Progenitor cell of endocrine pancreas (in vitro differentiated cells): ENCODE measurements around the gene RNF208. TPM values are rescaled to one million over a fixed set of nuclear protein-coding genes. Genes with fewer than 3 reads are reported as not detected.

Experiments used
- DNase-seq: peaks from one replicate; pipeline ENCODE4 v3.0.0; 2021; ENCODE audit warnings: low spot score; ENCODE audit not compliant: unreplicated experiment
- H3K27ac Mint-ChIP-seq: 2 replicates; pipeline ENCODE4 v1.8.0; 2021; ENCODE audit warnings: mild to moderate bottlenecking, moderate library complexity, mixed read lengths
- H3K27me3 Mint-ChIP-seq: 2 replicates; pipeline ENCODE4 v1.8.0; 2021; ENCODE audit warnings: mixed read lengths
- H3K36me3 Mint-ChIP-seq: 2 replicates; pipeline ENCODE4 v1.8.0; 2022; ENCODE audit warnings: mixed read lengths; ENCODE audit not compliant: insufficient read depth
- H3K4me1 Mint-ChIP-seq: 2 replicates; pipeline ENCODE4 v1.8.0; 2021; ENCODE audit warnings: low read depth, mixed read lengths
- H3K4me3 Mint-ChIP-seq: 2 replicates; pipeline ENCODE4 v1.8.0; 2021; ENCODE audit warnings: low read depth, mild to moderate bottlenecking, moderate library complexity, mixed read lengths
- H3K9me3 Mint-ChIP-seq: 2 replicates; pipeline ENCODE4 v1.8.0; 2021; ENCODE audit warnings: low read depth, mixed read lengths
- CTCF ChIP-seq: fragments of 200-600 bp; sonication (generic); IDR thresholded peaks from one replicate; pipeline ENCODE4 v1.5.0; 2021; ENCODE audit warnings: antibody characterized with exemption, mild to moderate bottlenecking; ENCODE audit not compliant: unreplicated experiment
- total RNA-seq: library from RNA; stranded (reverse); gene quantifications from 2 replicates; pipeline ENCODE4 v1.2.1, GENCODE V29; 2021

Gene RNF208
- total RNA-seq, 1 donor from 2014 or later, result 25.7 TPM

GRCh38 chr9:137179761-137180160 is 42.3 kb downstream of the RNF208 start:
- H3K27me3 Mint-ChIP-seq, result peaks cover 7% of the 10 kb centered on the region
- H3K27ac Mint-ChIP-seq, result no peak overlapping the region
- no peak overlapping the region for H3K4me3 Mint-ChIP-seq
- peaks cover 9% of the 10 kb centered on the region for H3K36me3 Mint-ChIP-seq
- H3K9me3 Mint-ChIP-seq, result no peaks in the 10 kb centered on the region
- DNase-seq, result no peak
- H3K4me1 Mint-ChIP-seq, result no peaks in the 10 kb centered on the region
- TF ChIP-seq CTCF, result no peak

- Mint-ChIP-seq H3K27ac (no peak overlapping the region), H3K4me3 (no peak overlapping the region), H3K36me3 (peaks cover 9% of the 10 kb centered on the region)
Observed at GRCh38 chr9:137178939-137179630, 43.0 kb downstream of the RNF208 start.

DNA sequence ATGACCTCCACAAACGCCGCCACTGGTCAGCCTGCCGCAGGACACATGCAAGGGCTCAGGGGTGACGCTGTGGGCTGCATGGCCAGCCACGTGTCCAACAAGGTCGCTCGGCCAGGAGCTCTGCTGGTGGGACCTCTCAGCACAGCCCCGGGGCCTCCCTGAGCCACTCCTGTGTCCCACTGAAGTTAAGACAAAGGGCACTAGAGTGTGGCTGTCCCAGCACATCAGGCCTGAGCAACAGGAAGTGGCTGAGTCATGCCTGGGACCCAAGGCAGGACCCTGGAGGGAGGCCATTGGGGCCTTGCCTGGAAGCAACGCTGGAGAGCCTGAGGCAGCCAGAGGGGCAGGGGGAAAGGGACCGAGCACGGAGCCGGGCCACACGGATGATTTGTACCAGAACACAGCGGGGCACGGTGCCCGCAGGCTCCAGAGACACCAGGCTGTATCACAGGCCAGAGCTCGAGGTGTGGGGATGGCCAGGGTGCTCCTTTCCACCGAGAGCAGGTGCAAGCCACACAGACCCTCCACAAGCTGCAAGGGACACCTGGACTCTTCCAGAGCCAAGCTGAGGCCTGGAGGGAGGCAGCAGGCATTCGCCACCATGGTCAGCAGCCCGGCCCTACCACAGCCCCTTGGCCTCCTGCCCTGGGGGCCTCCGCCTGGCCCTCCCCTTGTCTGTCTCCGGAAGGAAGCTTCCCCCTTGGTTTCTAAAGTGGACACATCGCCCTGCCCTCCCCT is 43.7 kb downstream of the RNF208 start:
- Mint-ChIP-seq H3K27me3 (peaks cover 9% of the 10 kb centered on the region), H3K9me3 (no peaks in the 10 kb centered on the region), H3K27ac (no peak overlapping the region), H3K4me3 (no peak overlapping the region), H3K36me3 (peaks cover 7% of the 10 kb centered on the region), H3K4me1 (no peaks in the 10 kb centered on the region)
- DNase-seq, result no peak
- no peak for TF ChIP-seq CTCF

More at GRCh38 chr9:137178939-137179630, 43.0 kb downstream of the RNF208 start:
- Mint-ChIP-seq H3K27me3 (peaks cover 7% of the 10 kb centered on the region), H3K9me3 (no peaks in the 10 kb centered on the region), H3K4me1 (no peaks in the 10 kb centered on the region)
- no peak for DNase-seq
- no peak for TF ChIP-seq CTCF

DNA sequence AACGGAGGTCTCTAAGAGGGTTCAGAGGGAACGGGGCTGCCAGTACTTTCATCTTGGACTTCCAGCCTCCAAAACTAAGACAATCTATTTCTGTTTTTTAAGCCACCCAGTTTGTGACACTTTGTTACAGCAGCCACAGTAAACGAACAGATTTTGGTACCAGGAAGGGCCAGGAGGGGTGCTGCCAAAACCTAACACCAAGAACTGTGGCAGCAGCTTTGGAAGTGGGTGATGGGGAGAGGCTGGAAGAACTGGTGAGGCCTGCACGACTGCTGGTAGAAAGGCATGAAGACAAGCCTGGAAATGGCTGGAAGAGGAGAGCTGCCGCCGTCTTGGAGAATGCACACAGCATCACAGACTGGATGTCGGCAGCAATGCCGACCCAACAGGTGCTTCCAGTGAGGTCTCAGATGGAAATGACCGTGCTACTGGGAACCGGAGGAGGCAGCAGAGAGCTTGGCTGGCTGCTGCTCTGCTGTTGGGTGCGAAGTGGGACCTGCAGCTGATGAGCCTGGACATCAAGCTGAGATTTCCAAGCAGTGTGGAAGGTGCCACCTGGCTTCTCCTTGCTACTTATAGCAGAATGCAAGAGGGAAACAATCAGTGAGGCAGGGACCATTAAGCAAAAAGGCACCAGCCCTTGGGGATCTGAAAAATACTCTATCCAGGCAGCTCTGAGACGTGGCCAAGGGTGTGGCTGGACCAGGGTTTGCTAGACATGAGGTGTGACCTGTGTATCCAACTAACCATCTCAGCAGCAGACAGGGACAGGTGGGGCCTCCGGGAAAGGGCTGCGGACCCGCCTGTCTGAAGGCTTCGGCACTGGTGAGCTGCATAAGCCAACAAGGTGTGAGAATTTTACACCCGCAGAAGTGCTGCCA is 45.5 kb downstream of the RNF208 start:
- no peak overlapping the region for H3K4me3 Mint-ChIP-seq
- peaks cover 14% of the 10 kb centered on the region for H3K27me3 Mint-ChIP-seq
- TF ChIP-seq CTCF, result peak; percentile 62
- H3K4me1 Mint-ChIP-seq, result no peaks in the 10 kb centered on the region
- H3K36me3 Mint-ChIP-seq, result peaks cover 4% of the 10 kb centered on the region
- DNase-seq, result no peak
- H3K27ac Mint-ChIP-seq, result no peak overlapping the region
- H3K9me3 Mint-ChIP-seq, result no peaks in the 10 kb centered on the region
